MM.1S (cell line): Measurements from ENCODE around the gene PIP5K1C.
A peak's percentile ranks its signal among the peaks of the same experiment; 100 is the strongest.

Experiments
- DNase-seq: peaks from one replicate; pipeline ENCODE4 v3.0.0-alpha.2; 2015
- H2AFZ ChIP-seq: fragments of 300-600 bp; sonication (generic); 2 replicates; pipeline ENCODE4 v1.6.0; 2016; ENCODE audit warnings: antibody characterized with exemption, low read length
- H3F3A ChIP-seq: fragments of 300-600 bp; sonication (generic); 2 replicates; pipeline ENCODE4 v1.6.1; 2016; ENCODE audit warnings: mild to moderate bottlenecking, antibody characterized with exemption, low read length, moderate library complexity, mixed read lengths; ENCODE audit not compliant: insufficient read depth
- H3K27ac ChIP-seq: fragments of 300-600 bp; sonication (generic); 2 replicates; pipeline ENCODE4 v1.5.1; 2016; ENCODE audit warnings: mild to moderate bottlenecking, low read length
- H3K27me3 ChIP-seq: fragments of 300-600 bp; sonication (generic); replicated peaks from 2 replicates; pipeline ENCODE4 v1.6.0; 2016; ENCODE audit warnings: low read length; ENCODE audit not compliant: insufficient read depth
- H3K36me3 ChIP-seq: fragments of 300-600 bp; sonication (generic); replicated peaks from 2 replicates; pipeline ENCODE4 v1.6.1; 2016; ENCODE audit warnings: mild to moderate bottlenecking, low read length, mixed read lengths; ENCODE audit not compliant: insufficient read depth
- H3K4me1 ChIP-seq: fragments of 300-600 bp; sonication (generic); 2 replicates; pipeline ENCODE4 v1.6.1; 2016; ENCODE audit warnings: low read length, mixed read lengths
- H3K4me2 ChIP-seq: fragments of 300-600 bp; sonication (generic); 2 replicates; pipeline ENCODE4 v1.6.0; 2016; ENCODE audit warnings: low read depth, low read length
- H3K4me3 ChIP-seq: fragments of 300-600 bp; sonication (generic); 2 replicates; pipeline ENCODE4 v1.5.1; 2016; ENCODE audit warnings: low read length, mixed read lengths
- H3K79me2 ChIP-seq: fragments of 300-600 bp; sonication (generic); 2 replicates; pipeline ENCODE4 v1.6.1; 2016; ENCODE audit warnings: mixed run types, low read length, mixed read lengths
- H3K9ac ChIP-seq: fragments of 300-600 bp; sonication (generic); 2 replicates; pipeline ENCODE4 v1.6.1; 2016; ENCODE audit warnings: low read length, mixed read lengths
- H3K9me2 ChIP-seq: fragments of 300-600 bp; sonication (generic); replicated peaks from 2 replicates; pipeline ENCODE4 v1.6.1; 2016; ENCODE audit warnings: mild to moderate bottlenecking, low read length, mixed read lengths; ENCODE audit not compliant: insufficient read depth
- H3K9me3 ChIP-seq: fragments of 300-600 bp; sonication (generic); replicated peaks from 2 replicates; pipeline ENCODE4 v1.6.1; 2016; ENCODE audit warnings: mild to moderate bottlenecking, low read length, mixed read lengths; ENCODE audit not compliant: insufficient read depth
- H4K20me1 ChIP-seq: fragments of 300-600 bp; sonication (generic); 2 replicates; pipeline ENCODE4 v1.6.1; 2016; ENCODE audit warnings: mild to moderate bottlenecking, low read length, moderate library complexity, mixed read lengths; ENCODE audit not compliant: insufficient read depth
- CTCF ChIP-seq: fragments of 300-600 bp; sonication (generic); IDR thresholded peaks from 2 replicates; pipeline ENCODE4 v1.5.1; 2016; ENCODE audit warnings: antibody characterized with exemption, low read length, mixed read lengths
- EZH2 ChIP-seq: fragments of 300-600 bp; sonication (generic); optimal IDR thresholded peaks from 2 replicates; pipeline ENCODE3; 2017; ENCODE audit warnings: low read depth, mild to moderate bottlenecking, antibody characterized with exemption, low read length, mixed read lengths
- EZH2phosphoT487 ChIP-seq: fragments of 300-600 bp; sonication (generic); IDR thresholded peaks from 2 replicates; pipeline ENCODE4 v1.6.1; 2018; ENCODE audit warnings: antibody characterized with exemption, low read length

The PIP5K1C gene

GRCh38 chr19:3618811-3619630 is 81.2 kb downstream of the PIP5K1C start:
- H3K27ac ChIP-seq: no peak overlapping the region; the same call in 1 of the 2 replicates
- H3K4me3 ChIP-seq: no peak overlapping the region
- H3K9me2 ChIP-seq: no peaks in the 10 kb centered on the region
- no peak for DNase-seq
- peaks cover 13% of the 10 kb centered on the region; the same call in 1 of the 2 replicates for H3F3A ChIP-seq
- no peak overlapping the region for H3K9ac ChIP-seq
- no peak; the same call in 1 of the 2 replicates for TF ChIP-seq CTCF
- TF ChIP-seq EZH2phosphoT487: no peak
- TF ChIP-seq EZH2: no peak
- H3K36me3 ChIP-seq: 0 out of 2 replicates have a peak, but pooled peaks cover 2% of the 10 kb centered on the region
- no peaks in the 10 kb centered on the region for H3K9me3 ChIP-seq
- H3K27me3 ChIP-seq: no peaks in the 10 kb centered on the region
- H3K4me1 ChIP-seq: 0 out of 2 replicates have a peak, but pooled peaks cover 10% of the 10 kb centered on the region
- H3K79me2 ChIP-seq: peaks cover 13% of the 10 kb centered on the region
- peak overlapping the region; percentile 66; the same call in 1 of the 2 replicates for H3K4me2 ChIP-seq
- H2AFZ ChIP-seq: no peak overlapping the region
- no peaks in the 10 kb centered on the region for H4K20me1 ChIP-seq

- peak overlapping the region; percentile 32 for H3K9ac ChIP-seq
Observed at GRCh38 chr19:3618144-3618810, 82.0 kb downstream of the PIP5K1C start.

GRCh38 chr19:3617463-3617862 is 82.8 kb downstream of the PIP5K1C start:
- Histone ChIP-seq H3K4me1 (0 out of 2 replicates have a peak, but pooled peaks cover 10% of the 10 kb centered on the region), H3K9me3 (no peaks in the 10 kb centered on the region), H3F3A (peaks cover 13% of the 10 kb centered on the region; the same call in 1 of the 2 replicates), H3K9me2 (no peaks in the 10 kb centered on the region), H3K36me3 (0 out of 2 replicates have a peak, but pooled peaks cover 2% of the 10 kb centered on the region), H3K27me3 (no peaks in the 10 kb centered on the region), H3K27ac (peak overlapping the region; percentile 86), H3K9ac (peak overlapping the region; percentile 32), H3K4me2 (peak overlapping the region; percentile 66), H4K20me1 (no peaks in the 10 kb centered on the region), H2AFZ (no peak overlapping the region), H3K79me2 (peaks cover 2% of the 10 kb centered on the region), H3K4me3 (peak overlapping the region; percentile 9; the same call in 1 of the 2 replicates)
- no peak for TF ChIP-seq EZH2
- no peak for TF ChIP-seq EZH2phosphoT487
- no peak for TF ChIP-seq CTCF
- DNase-seq: peak; percentile 43

More at GRCh38 chr19:3618144-3618810, 82.0 kb downstream of the PIP5K1C start:
- peak overlapping the region; percentile 66 for H3K4me2 ChIP-seq
- H4K20me1 ChIP-seq: no peaks in the 10 kb centered on the region
- TF ChIP-seq EZH2phosphoT487: no peak
- no peak for TF ChIP-seq EZH2
- peak; percentile 99 for TF ChIP-seq CTCF
- 0 out of 2 replicates have a peak, but pooled peaks cover 2% of the 10 kb centered on the region for H3K36me3 ChIP-seq
- H3F3A ChIP-seq: peaks cover 13% of the 10 kb centered on the region; the same call in 1 of the 2 replicates
- 0 out of 2 replicates have a peak, but pooled peaks cover 10% of the 10 kb centered on the region for H3K4me1 ChIP-seq
- no peaks in the 10 kb centered on the region for H3K9me3 ChIP-seq
- peaks cover 6% of the 10 kb centered on the region for H3K79me2 ChIP-seq
- peak overlapping the region; percentile 21; the same call in 1 of the 2 replicates for H3K4me3 ChIP-seq
- H3K27ac ChIP-seq: peak overlapping the region; percentile 86
- peak; percentile 97 for DNase-seq
- H2AFZ ChIP-seq: no peak overlapping the region
- no peaks in the 10 kb centered on the region for H3K27me3 ChIP-seq
- no peaks in the 10 kb centered on the region for H3K9me2 ChIP-seq
